22Rv1 (cell line): ENCODE data around the gene BMS1.

Experiments used
- ZFX ChIP-seq: fragments of 450-650 bp; IDR thresholded peaks from 2 replicates; pipeline ENCODE4 v1.6.1; 2017; ENCODE audit warnings: antibody characterized with exemption, borderline replicate concordance
- TF ChIP-seq, protein P1 (sequence below): fragments of 450-650 bp; IDR thresholded peaks from 2 replicates; pipeline ENCODE4 v1.5.1; 2017; ENCODE audit warnings: mild to moderate bottlenecking

DNA sequence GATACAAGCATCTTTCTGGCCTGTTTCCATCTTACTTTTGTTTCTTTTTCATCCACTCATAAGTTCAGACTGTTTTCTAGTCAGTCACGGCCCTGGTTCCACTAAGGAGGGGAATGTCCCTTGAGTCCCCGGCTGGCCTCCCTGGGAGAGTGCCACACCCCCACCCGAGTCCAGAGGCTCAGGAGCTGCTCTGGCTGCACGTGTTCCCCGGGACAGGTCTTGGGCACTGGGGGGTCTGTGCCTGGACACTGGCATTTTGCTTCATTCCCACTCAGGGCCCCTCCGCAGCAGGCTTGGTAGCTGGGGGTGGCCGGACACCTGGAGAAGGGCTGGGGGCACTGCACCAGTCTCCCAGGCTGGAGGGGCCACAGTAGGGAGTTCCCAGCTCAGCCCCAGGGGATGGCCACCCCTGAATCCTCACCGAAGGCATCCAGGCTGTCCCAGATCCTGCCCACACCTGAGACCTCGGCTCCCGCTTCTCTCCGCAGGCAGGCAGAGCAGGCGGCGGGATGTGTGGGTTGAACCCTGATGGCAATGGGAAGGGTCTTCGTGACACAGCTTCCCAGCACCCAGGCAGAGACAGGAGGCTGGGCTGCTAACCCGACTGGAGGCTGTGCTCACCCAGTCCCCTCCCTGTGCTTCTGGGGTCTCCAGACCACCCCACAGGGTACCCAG lies 92.3 kb downstream of the BMS1 start:
- TF ChIP-seq, protein P1, sequence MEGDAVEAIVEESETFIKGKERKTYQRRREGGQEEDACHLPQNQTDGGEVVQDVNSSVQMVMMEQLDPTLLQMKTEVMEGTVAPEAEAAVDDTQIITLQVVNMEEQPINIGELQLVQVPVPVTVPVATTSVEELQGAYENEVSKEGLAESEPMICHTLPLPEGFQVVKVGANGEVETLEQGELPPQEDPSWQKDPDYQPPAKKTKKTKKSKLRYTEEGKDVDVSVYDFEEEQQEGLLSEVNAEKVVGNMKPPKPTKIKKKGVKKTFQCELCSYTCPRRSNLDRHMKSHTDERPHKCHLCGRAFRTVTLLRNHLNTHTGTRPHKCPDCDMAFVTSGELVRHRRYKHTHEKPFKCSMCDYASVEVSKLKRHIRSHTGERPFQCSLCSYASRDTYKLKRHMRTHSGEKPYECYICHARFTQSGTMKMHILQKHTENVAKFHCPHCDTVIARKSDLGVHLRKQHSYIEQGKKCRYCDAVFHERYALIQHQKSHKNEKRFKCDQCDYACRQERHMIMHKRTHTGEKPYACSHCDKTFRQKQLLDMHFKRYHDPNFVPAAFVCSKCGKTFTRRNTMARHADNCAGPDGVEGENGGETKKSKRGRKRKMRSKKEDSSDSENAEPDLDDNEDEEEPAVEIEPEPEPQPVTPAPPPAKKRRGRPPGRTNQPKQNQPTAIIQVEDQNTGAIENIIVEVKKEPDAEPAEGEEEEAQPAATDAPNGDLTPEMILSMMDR: no peak
- TF ChIP-seq ZFX: no peak
